ENCODE measurements around the gene NAALADL2. TPM values are rescaled to one million over a fixed set of nuclear protein-coding genes. Genes with fewer than 3 reads are reported as not detected.

NAALADL2 gene
- total and polyA plus RNA-seq, 2 of the 8 experiments (the other 6 are each of a cell fraction or from before 2014, with no cell fraction given) = 0.12 to 0.22 TPM

GRCh38 chr3:174945951-174946350 is 86.8 kb downstream of the NAALADL2 start:
- H3K27ac ChIP-seq (ENCODE audit: low read depth, low read length) = no peak overlapping the region
- H3K23me2 ChIP-seq (ENCODE audit: low read depth, low read length) = no peaks in the 10 kb centered on the region; the same call in 1 of the 2 replicates
- ChIA-PET POLR2A (ENCODE audit: partially characterized antibody) (no interaction called here), CTCF (ENCODE audit: partially characterized antibody) (no interaction called here)
- no peak overlapping the region for H2AK5ac ChIP-seq (ENCODE audit: low read depth, low read length)
- no peak overlapping the region for H4K5ac ChIP-seq (ENCODE audit: insufficient read length, low read depth, low read length)
- WGBS, 2 experiments (ENCODE audit: extremely low coverage in 1 of 2, insufficient coverage in 1 of 2, insufficient read length in 1 of 2, insufficient replicate concordance in 2 of 2, low coverage in 1 of 2, low lambda C conversion rate in 2 of 2, missing lambda C conversion rate in 1 of 2) = 100% methylated on average over 2 of the region's 2 CpGs; no CpG with 5 or more reads in 1 of the 2 experiments
- H3K79me2 ChIP-seq (ENCODE audit: control insufficient read depth in 1 of 2, insufficient read depth in 2 of 2, low read length in 2 of 2) = no peaks in the 10 kb centered on the region
- no peaks in the 10 kb centered on the region for H3K9me3 ChIP-seq (ENCODE audit: insufficient read depth in 2 of 2, low read depth in 1 of 2, low read length in 1 of 2)
- no peak overlapping the region for H2BK15ac ChIP-seq (ENCODE audit: low read length)
- H3K4ac ChIP-seq (replicated peaks; ENCODE audit: insufficient read length, low read depth, low read length) = no peak overlapping the region
- H3K4me2 ChIP-seq (ENCODE audit: insufficient read depth in 1 of 2, low read depth in 2 of 2, low read length in 2 of 2) = no peak overlapping the region
- H4K20me1 ChIP-seq (replicated peaks in 1 of 2; ENCODE audit: control insufficient read depth in 1 of 2, insufficient read depth in 2 of 2, low read length in 2 of 2) = no peaks in the 10 kb centered on the region
- no peak overlapping the region for H2BK120ac ChIP-seq (replicated peaks; ENCODE audit: low read depth, low read length)
- no peaks in the 10 kb centered on the region for H3K36me3 ChIP-seq (ENCODE audit: control insufficient read depth in 2 of 4, insufficient read depth in 4 of 4, low read length in 3 of 4)
- no peak overlapping the region for H2BK20ac ChIP-seq (ENCODE audit: low read length)
- H2BK12ac ChIP-seq (ENCODE audit: low read depth, low read length) = no peak overlapping the region
- H3K4me1 ChIP-seq (replicated peaks in 1 of 4; ENCODE audit: control insufficient read depth in 3 of 4, insufficient read depth in 4 of 4, low read length in 3 of 4) = no peaks in the 10 kb centered on the region
- H3K27me3 ChIP-seq (replicated peaks in 1 of 4; ENCODE audit: control insufficient read depth in 3 of 4, extremely low read depth in 1 of 4, insufficient read depth in 3 of 4, low read length in 3 of 4) = no peaks in the 10 kb centered on the region
- DNase-seq (ENCODE audit: low read depth in 1 of 2, low spot score in 2 of 2) = no peak
- no peak overlapping the region for H3K4me3 ChIP-seq (ENCODE audit: extremely low read depth in 1 of 4, insufficient read depth in 2 of 4, low read depth in 3 of 4, low read length in 4 of 4)
- H3K14ac ChIP-seq (ENCODE audit: insufficient read length) = no peak overlapping the region
- no peak overlapping the region for H3K9ac ChIP-seq (replicated peaks in 1 of 4; ENCODE audit: extremely low read depth in 1 of 4, low read depth in 3 of 4, low read length in 3 of 4)
- no peak overlapping the region for H3K56ac ChIP-seq (replicated peaks; ENCODE audit: insufficient read length, low read depth, low read length)
- H3K18ac ChIP-seq (ENCODE audit: extremely low read depth, low read length) = no peak overlapping the region
- FAIRE-seq = no peak
- H4K91ac ChIP-seq (replicated peaks; ENCODE audit: insufficient read length, low read length) = no peak overlapping the region
- H2AFZ ChIP-seq (ENCODE audit: low read length) = no peak overlapping the region
- no peak overlapping the region for H4K8ac ChIP-seq (ENCODE audit: extremely low read depth, insufficient read depth, low read length)
- no peaks in the 10 kb centered on the region for H3K79me1 ChIP-seq (ENCODE audit: low read depth, low read length)
- TF ChIP-seq GABPA (IDR thresholded peaks at IDR 0.05; ENCODE audit: borderline replicate concordance, insufficient read depth, low read length) (no peak), ZNF274 (IDR thresholded peaks at IDR 0.05; ENCODE audit: borderline replicate concordance, extremely low read depth, low read length) (no peak), JUN (IDR thresholded peaks at IDR 0.05; ENCODE audit: low read depth, low read length) (no peak), POU5F1 (IDR thresholded peaks at IDR 0.05; ENCODE audit: low read depth, low read length) (no peak), NRF1 (IDR thresholded peaks at IDR 0.05; ENCODE audit: low read depth, low read length) (no peak), MAFK (IDR thresholded peaks at IDR 0.05; ENCODE audit: low read depth, low read length) (no peak), E2F6 (IDR thresholded peaks at IDR 0.05) (no peak), KDM4A (IDR thresholded peaks at IDR 0.05; ENCODE audit: low read depth, low read length, severe bottlenecking) (no peak), ASH2L (IDR thresholded peaks at IDR 0.05; ENCODE audit: low read length) (no peak), RAD21 (IDR thresholded peaks at IDR 0.05 in 1 of 2, conservative IDR thresholded peaks at IDR 0.05 in 1 of 2; ENCODE audit: low read depth in 2 of 2, low read length in 2 of 2) (no peak), CEBPB (IDR thresholded peaks at IDR 0.05; ENCODE audit: low read depth, low read length) (no peak), RBBP5 (IDR thresholded peaks at IDR 0.05; ENCODE audit: borderline replicate concordance, low read depth, low read length) (no peak)
- no peak overlapping the region for H2BK5ac ChIP-seq (ENCODE audit: low read depth, low read length)
- H3K23ac ChIP-seq (ENCODE audit: insufficient read length) = no peak overlapping the region
